ENCODE measurements around the gene ACTN2.

The ACTN2 gene

DNA sequence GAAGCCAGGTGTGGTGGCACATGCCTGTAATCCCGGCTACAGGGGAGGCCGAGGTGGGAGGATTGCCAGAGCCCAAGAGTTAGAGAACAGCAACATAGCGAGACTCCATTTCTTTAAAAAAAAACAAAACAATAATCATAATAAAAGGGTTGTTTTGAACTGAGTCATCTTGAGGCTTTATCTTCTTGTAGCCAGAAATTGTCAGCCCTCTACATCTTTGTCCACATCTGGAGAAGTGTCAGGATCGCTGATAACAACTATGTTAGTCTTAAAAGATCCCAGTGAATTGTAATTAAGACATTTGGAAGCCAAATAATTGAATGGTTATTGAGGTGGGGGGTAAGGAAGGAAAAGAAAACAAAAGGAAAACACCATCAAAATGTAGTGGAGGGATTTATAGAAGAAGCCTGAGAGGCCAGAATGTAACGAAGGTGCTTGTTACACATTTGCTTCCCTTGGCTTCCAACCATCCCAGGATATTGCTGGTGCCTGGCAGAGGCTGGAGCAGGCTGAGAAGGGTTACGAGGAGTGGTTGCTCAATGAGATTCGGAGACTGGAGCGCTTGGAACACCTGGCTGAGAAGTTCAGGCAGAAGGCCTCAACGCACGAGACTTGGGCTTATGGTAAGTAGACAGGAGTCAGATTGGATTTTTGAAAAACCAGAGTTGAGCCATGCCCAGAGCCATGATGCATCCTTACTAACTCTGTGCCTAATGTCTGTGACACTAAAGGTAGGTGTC, 56.3 kb downstream of the ACTN2 start:
- DNase-seq (ENCODE audit: low spot score) = no peak

DNA sequence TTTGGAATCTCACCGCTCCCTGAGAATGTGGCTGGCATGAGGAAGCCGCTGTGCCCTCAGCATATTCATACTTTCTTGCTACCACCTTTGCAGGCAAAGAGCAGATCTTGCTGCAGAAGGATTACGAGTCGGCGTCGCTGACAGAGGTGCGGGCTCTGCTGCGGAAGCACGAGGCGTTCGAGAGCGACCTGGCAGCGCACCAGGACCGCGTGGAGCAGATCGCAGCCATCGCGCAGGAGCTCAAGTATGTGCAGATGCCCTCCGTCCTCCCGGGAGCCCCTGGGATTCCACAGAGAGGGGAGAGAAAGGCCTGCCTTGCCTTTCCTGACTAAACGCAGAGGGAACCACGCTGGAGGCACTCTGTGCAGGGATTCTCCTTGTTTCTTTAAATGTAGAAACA, 58.2 kb downstream of the ACTN2 start:
- no peak for DNase-seq (ENCODE audit: low spot score)

DNA sequence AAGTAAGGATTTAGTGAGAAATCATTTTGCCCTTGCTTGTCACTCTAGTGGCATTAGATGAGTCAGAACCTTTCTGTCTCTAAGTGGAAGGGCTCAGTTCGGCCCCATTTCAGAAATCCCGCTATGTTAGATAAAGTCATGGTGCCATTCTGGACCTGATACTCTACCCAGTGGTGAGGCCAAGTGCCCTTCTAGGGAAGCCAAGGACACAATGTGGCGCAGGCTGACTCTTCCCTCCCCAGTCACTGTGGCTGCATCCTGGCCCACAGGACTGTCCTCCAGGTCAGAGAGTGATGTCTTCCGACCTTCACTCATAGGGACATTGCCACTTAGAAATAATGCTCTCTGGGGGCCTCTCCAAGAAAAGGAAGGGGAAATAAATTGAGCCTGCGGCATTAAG, 60.5 kb downstream of the ACTN2 start:
- DNase-seq (ENCODE audit: low spot score) = no peak

DNA sequence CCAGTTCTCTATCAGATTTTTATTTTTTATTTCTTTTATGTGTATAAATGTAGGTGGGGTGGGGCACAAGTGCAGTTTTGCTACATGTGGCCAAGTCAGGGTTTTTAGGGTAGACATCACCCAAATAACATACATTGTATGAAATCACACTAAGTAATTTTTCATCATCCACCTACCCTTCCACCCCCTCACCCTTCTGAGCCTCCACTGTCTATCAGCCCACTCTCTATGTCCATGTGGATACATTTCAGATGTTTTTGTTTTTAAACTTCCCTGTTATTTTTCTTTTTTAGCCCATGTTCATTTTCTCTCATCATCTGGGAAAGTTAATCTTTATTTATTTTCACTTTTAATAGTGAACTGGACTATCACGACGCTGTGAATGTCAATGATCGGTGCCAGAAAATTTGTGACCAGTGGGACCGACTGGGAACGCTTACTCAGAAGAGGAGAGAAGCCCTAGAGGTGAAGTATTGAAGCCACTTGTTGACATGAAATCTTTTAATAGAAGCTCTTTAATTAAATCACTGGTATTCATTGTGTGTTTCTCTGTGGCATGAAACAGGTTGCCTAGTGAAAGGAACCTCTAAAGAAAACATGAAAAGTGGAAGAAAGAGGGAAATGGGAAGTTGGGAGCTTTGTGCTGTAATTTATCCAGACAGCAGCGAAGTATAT, 61.1 kb downstream of the ACTN2 start:
- DNase-seq (ENCODE audit: low spot score) = no peak

DNA sequence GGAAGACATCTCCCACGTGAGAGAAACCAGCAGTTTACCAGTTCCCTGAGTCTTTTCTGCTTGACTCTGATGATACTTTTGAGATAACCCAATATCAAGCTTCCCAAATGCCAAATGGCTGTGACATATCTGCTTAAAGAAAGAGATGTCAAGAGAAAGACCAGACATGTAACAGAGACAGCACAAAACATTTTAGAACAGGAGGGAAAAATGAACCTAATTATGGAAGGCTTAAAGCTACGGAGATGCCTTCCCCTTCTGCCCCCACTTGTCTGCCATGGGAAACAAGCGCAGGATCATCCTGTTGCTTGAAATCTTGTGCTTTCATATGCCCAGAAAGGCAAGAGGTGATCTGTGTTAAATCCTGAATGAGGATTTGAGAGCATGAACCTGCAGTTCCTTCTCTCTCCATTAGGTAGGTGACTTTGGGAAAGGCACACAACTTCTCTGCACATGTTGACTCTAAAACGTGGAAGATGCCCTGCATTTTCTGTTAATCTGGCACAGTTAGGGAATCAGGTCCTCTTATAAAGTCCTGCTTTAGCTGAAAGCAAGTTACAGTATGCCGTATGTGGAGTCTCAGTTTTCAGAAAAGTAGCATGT, 62.1 kb downstream of the ACTN2 start:
- DNase-seq (ENCODE audit: low spot score) = no peak

DNA sequence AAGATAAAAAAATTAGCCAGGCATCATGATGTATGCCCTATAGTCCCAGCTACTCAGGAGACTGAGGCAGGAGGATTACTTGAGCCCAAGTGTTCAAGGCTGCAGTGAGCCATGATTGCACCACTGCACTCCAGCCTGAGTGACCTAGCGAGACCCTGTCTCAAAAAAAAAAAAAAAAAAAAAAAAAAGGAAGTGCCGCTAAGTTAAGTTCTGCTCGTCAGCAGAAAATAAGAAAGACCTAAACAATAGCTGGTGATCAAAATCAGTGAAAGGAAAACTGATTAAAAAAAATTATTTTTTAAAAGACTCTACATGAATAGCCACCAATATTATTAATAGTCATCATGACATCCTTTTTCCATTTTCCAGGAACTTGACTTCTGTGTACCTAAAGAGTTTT, 64.6 kb downstream of the ACTN2 start:
- no peak for DNase-seq (ENCODE audit: low spot score)

DNA sequence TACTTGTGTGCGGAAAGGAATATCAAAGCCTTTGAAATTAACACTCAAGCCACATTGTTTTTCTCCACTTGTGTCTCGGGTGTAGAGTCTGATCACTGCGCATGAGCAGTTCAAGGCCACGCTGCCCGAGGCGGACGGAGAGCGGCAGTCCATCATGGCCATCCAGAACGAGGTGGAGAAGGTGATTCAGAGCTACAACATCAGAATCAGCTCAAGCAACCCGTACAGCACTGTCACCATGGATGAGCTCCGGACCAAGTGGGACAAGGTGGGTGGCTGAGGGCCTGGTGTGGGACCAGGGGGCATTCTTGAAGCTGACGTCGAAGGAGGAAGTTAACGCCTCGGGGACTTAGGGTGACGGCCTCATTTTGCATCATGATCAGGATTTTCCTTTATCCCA, 65.1 kb downstream of the ACTN2 start:
- no peak for DNase-seq (ENCODE audit: low spot score)

DNA sequence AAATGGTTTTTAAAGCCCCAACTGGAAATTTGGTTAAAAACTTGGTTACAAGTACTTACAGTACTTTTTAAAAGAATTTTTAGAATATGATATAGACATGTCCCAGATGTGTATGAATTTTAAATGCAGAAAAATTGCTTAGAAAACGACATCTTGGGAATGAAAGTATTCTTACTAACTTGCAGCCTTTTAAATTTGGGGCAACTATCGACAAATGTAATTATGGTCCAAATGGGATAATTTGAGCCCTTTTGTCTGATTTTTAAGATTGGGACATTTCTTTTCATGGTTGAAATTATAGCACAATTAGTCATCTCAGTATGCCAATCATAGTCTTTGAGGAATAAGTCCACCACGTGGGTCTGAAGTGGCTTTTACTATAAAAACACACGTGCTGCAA, 65.6 kb downstream of the ACTN2 start:
- DNase-seq (ENCODE audit: low spot score) = no peak

DNA sequence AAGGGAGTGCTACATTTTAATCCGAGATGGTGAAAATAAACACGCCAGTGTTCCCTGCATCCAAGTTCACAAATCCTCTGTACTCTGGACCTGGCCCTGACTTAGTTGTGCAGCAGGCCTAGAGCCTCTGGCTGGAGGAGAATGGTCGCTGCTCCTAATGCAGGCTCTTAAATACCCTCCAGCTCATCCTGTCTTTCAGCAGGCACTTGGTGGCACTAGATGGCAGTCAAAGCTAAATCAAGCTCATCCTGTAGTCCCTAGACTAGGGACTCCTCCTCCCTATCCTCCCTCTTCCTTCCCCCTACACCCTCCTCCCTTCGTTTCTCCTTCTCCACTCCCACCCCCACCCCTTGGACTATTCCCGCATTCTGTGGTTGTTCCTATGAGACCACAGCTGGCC, 67.2 kb downstream of the ACTN2 start:
- DNase-seq (ENCODE audit: low spot score) = no peak

DNA sequence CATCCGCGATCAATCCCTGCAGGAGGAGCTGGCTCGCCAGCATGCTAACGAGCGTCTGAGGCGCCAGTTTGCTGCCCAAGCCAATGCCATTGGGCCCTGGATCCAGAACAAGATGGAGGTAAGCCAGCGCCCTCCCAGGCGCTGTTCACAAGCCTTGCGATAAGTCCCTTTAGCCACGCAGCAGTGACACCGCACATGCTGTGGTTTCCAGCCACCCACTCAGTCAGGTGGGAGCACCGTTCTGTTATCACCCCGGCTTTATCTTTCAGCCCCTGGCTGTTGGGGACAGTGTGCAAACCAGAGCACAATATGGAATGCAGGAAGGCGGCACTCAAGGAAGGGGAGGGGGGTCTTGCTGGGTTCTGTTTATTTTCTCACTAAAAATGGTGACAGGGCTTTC, 67.7 kb downstream of the ACTN2 start:
- DNase-seq (ENCODE audit: low spot score) = no peak

DNA sequence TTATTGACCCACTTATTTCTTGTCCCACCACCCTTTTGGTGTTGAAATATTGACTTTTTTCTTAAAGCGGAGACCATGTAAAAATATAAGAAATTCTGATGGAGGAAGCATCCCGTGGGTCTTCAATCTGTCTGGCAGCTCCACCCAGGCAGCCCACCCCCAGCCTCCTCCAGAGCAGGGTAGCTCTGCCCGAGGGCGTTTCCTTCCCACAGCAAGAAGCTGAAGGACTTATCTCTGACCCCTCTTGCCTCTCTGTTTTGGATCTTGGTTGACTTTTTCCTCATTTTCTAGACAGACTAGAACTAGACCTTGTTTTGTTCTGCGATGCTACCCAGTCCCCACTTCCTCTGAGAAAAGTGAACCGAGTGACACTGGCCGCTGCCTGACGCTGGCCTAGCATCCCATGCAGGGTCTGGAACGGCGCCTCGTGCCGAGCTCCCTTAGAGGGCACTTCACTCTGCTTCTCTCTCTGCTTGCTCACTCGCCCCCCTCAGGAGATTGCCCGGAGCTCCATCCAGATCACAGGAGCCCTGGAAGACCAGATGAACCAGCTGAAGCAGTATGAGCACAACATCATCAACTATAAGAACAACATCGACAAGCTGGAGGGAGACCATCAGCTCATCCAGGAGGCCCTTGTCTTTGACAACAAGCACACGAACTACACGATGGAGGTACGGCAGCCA, 68.4 kb downstream of the ACTN2 start:
- DNase-seq (ENCODE audit: low spot score) = no peak

DNA sequence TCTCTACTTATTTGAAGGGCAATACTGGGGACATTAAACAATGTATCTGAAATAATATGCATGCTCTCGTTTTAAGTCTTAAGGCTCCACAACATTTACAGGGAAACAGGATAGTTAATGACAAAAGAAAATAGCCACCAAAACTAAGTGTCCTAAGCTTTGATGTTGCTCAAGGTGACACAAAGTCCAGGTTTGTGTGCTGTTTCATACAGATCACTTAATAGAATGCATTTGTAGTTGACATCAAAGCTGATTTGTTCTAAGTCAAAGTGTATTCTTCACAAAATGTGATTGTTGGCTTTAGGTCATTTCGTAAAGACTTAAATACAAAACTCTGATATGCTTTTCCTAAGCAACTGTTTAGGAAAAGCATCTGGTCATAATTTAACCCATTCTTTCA, 71.3 kb downstream of the ACTN2 start:
- DNase-seq (ENCODE audit: low spot score) = no peak

DNA sequence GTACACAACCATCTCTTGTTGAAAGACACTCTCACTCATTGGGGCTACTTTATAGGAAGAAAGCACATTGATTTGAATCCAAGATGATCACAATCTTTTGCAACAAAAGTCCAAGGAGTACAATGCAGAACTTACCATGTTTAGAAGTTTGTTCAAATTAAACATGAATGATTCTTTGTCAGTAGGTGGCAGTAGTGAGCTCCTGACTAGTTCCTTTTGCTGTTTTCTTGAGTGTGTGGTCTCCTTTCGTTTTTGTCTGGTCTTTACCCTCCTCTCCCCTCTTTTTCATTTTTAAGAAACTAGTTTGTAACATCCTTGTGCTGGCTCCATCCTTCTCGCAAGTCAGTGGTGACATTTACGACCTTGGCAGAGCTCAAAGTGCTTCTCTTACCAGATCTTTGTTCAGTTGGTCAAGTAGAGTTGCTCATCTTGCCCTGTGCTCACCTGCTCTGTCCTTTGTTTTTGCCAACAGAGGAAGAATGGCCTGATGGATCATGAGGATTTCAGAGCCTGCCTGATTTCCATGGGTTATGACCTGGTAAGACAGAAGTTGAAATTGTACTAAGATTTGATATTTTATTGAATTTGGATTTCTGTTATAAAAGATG, 73.1 kb downstream of the ACTN2 start:
- peak; percentile 56 for DNase-seq (ENCODE audit: low spot score)

DNA sequence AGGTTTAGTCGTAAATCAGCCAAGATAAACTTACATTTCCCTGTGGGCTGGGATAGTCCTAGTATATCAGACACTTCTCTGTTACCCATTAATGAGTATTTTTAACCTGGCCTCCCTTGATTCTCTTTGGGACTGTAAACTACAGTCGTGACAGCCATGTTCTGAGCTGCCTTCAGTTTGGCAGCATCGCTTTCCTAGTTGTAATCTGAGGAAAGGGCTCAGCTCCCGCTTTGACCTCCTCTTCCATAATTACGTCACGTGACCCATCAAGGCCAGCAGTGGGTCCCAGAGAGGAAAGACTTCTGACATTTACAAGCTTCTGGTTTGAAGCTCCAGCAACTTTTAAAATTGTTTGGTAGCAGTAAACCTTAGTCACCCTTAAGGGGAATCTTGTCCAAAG, 74.2 kb downstream of the ACTN2 start:
- DNase-seq (ENCODE audit: low spot score) = no peak

DNA sequence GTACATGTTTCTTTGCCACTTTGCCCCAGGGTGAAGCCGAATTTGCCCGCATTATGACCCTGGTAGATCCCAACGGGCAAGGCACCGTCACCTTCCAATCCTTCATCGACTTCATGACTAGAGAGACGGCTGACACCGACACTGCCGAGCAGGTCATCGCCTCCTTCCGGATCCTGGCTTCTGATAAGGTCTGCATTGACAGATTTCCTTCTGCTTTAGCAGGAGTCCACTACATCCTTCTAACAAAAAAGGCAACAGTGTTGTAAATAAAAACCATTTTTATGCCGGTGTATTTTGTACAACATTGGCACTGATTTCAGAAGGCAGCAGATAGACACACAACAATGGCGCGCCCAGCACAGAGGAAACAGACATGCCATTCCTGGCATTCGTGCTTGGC, 74.7 kb downstream of the ACTN2 start:
- no peak for DNase-seq (ENCODE audit: low spot score)

DNA sequence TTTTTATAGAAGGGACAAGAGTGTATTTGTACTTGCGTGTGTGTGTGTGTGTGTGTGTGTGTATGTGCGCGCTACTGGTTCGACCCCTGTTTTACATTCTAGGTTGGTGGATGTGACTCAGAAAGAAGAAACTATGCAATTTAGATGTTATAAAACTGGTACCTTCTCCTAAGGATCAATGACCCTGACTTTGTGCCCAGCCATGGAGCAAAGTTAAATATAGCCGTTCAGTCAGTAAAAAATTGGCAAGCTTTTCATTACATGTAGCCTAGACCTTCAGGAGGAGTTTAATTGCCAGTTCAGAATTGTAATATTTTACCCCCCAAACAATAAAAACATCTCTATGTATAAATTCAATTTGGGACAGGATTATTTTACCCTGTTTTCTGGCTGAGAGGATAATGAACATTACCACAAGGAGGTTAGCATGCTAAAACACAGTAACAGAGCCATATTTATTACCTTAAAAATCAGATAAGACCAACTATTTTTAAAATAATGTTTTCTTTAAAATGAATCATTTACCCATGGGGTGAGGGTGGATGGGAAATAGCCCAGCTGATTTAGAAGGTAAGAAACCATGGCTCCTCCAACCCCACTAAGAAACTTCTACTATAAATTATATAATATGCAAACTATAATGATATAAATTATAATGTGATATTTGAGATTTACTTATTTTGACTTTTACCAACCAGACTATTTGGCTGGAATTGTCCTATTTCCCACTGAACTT, 75.3 kb downstream of the ACTN2 start:
- no peak for DNase-seq (ENCODE audit: low spot score)

DNA sequence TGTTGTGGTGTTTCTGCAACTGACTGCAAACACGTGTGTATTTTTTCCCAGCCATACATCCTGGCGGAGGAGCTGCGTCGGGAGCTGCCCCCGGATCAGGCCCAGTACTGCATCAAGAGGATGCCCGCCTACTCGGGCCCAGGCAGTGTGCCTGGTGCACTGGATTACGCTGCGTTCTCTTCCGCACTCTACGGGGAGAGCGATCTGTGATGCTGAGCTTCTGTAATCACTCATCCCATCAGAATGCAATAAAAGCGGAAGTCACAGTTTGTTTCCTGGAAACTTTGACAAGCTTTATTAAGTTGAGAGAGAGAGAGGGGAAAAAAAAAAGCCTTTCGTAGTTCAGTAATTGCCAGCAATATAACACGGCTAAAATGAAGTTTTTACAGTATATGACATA, 76.1 kb downstream of the ACTN2 start:
- DNase-seq (ENCODE audit: low spot score) = no peak

DNA sequence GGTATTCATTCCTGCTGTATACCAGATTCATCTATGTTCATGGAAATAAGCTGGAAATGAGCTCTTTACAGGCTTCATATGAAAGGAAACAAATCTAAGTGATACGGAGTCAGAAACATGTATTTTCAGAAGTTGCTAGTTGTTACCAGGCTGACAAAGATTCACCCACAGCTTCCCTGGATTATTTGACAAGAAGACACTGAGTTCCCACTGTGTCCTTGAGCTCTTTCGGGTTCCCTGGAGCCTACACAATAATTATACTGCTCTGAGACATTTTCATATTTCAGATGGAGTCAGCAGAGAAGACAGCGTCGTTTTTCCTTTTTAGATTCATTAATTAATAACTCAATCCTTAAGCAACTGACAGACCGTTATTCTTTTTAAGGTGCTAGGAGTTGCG, 79.5 kb downstream of the ACTN2 start:
- DNase-seq (ENCODE audit: low spot score) = no peak

DNA sequence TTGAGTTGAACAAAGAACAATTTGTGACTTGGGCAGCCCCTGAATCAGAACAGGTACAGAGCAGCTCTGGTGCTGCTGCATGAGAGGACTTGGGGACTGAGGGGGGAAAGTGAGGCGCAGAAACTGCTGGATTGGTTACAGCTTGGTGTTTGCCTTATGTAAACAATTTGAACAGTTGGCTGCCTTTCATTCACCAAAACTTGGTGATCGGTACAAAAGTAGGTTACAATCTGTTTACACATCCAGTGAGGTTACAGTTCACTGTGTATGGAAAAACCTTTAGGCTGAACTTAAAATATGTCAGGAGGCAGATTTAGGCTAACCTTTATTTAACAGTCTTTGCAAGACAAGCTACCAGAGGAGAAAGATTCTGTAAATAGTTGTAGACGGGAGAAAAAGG, 80.2 kb downstream of the ACTN2 start:
- DNase-seq (ENCODE audit: low spot score) = no peak

DNA sequence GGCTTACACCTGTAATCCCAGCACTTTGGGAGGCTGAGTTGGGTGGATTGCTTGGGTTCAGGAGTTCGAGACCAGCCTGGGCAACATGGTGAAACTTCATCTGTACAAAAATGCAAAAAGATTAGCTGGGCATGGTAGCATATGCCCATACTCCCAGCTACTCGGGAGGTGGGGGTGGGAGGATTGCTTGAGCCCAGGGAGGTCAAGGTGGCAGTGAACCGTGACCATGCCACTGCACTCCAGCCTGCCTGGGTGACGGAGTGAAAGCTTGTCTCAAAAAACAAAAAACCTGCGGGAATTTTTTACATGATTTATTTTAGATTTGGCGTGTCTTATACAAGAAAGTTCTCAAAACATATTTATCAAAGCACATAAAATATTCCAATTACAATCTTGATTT, 81.0 kb downstream of the ACTN2 start:
- DNase-seq (ENCODE audit: low spot score) = no peak

DNA sequence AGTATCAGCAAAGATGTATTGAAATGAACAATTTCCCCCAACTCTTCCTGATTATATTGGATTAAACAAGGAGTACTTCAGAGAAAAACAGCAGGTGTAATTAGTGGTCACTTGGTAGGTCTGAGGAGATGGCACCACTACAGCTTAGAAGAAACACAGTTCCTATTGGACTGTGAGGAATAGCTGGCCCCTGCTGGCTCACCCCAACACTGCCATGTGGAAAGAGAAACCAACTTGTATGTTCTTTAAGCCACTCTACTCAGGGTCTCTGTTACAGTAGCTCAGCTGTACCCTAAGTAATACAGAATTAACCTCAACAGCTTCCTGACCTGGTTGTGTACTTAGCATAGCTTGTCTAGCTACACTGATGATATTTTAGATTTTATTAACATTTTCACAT, 82.3 kb downstream of the ACTN2 start:
- no peak for DNase-seq (ENCODE audit: low spot score)

DNA sequence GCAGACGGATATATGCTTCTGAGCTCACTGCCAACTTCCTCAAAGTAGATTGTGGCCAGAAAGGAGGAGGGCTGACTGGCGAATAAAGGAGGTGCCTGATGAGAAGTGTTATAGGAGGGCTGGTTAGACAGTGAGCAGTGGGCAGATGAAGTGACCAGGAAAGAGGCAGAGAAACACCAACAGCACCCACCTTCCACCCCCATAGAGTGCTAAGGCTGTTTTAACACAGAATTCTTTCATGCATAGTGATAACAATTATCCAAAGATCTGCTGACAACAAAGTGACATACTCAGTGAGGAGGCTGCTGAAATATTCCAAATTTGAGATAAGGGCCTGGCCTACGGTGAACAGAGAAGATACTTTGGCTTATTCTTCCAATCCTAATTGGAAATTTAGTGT, 87.6 kb downstream of the ACTN2 start:
- DNase-seq (ENCODE audit: low spot score) = no peak

All from CD4-positive, alpha-beta T cell treated with Interleukin-2 at 100 ng/mL for 4 hours (primary cell).